IMR-90 (cell line): ENCODE data around the gene CLPTM1.

Source experiments
- CTCF ChIP-seq: conservative IDR thresholded peaks from 2 replicates; pipeline ENCODE4 v1.5.1; 2012; ENCODE audit warnings: mild to moderate bottlenecking, low read depth, low read length, improper control_type of control experiment
- NFE2L2 ChIP-seq: fragments of 150-350 bp; IDR thresholded peaks from 2 replicates; pipeline ENCODE4 v1.6.1; 2016; ENCODE audit warnings: low read depth, mild to moderate bottlenecking, low read length
- POLR2A ChIP-seq: IDR thresholded peaks from 2 replicates; pipeline ENCODE4 v1.6.1; 2012; ENCODE audit warnings: mild to moderate bottlenecking, low read depth, low read length

GRCh38 chr19:45025264-45025663 is 70.1 kb downstream of the CLPTM1 start:
- TF ChIP-seq CTCF (no peak), NFE2L2 (no peak), POLR2A (no peak)
